Measurements from ENCODE around the gene POLA1. TPM values are rescaled to one million over a fixed set of nuclear protein-coding genes. Genes with fewer than 3 reads are reported as not detected.

Gene POLA1
- total and polyA plus RNA-seq, 2 of the 4 experiments (the other 2 are of a cell fraction), result 4.0 to 15.1 TPM

GRCh38 chrX:25022499-25023325 lies 329.0 kb downstream of the POLA1 start:
- H2AK5ac ChIP-seq (ENCODE audit: low read depth, low read length), result no peak overlapping the region
- no peak overlapping the region for H2BK15ac ChIP-seq (ENCODE audit: low read depth, low read length)
- no peak overlapping the region for H2BK5ac ChIP-seq (ENCODE audit: low read depth, low read length, poor library complexity, severe bottlenecking)
- H3K56ac ChIP-seq (ENCODE audit: extremely low read depth, insufficient read depth, low read length), result no peak overlapping the region
- no peak overlapping the region for H3K4me3 ChIP-seq (ENCODE audit: insufficient read depth, low read depth, low read length)
- no peak overlapping the region for H2BK120ac ChIP-seq (ENCODE audit: low read depth, low read length)
- H3K9ac ChIP-seq (ENCODE audit: low read depth, low read length), result no peak overlapping the region
- intact Hi-C loops (cut with micrococcal nuclease) (loop anchor here (10.0 kb wide), 1 partner anchor 268 kb away; no protein-coding TSS in a partner anchor), in situ Hi-C loops (cut with MboI; ENCODE audit: low sequenced_read_pairs) (no loop called here), dilution Hi-C loops (cut with HindIII; ENCODE audit: low sequenced_read_pairs, unreplicated experiment) (no loop called here)
- no peaks in the 10 kb centered on the region for H3K36me3 ChIP-seq (ENCODE audit: control insufficient read depth, insufficient read depth, low read length)
- H3K27me3 ChIP-seq (ENCODE audit: control insufficient read depth, insufficient read depth, low read length), result peaks cover 66% of the 10 kb centered on the region
- no peak overlapping the region for H3K14ac ChIP-seq (replicated peaks; ENCODE audit: low read depth, low read length)
- POLR2A ChIA-PET (ENCODE audit: unreplicated experiment), result no interaction called here
- no peak for TF ChIP-seq CHD1 (IDR thresholded peaks at IDR 0.05; ENCODE audit: low read depth, low read length)
- no peak for TF ChIP-seq RFX5 (IDR thresholded peaks at IDR 0.05; ENCODE audit: low read depth, low read length)
- no peak for TF ChIP-seq FOS (IDR thresholded peaks at IDR 0.05; ENCODE audit: low read depth, low read length)
- no peak for TF ChIP-seq MAFK (IDR thresholded peaks at IDR 0.05; ENCODE audit: low read depth, low read length)
- CTCF ChIA-PET, result interaction anchor here (0.6 to 0.8 kb wide), 2 partner anchors 218 to 298 kb away, joined by 3 to 4 read pairs; no protein-coding TSS in a partner anchor
- H3K9me3 ChIP-seq (ENCODE audit: control insufficient read depth, insufficient read depth, low read length), result no peaks in the 10 kb centered on the region; the same call in 1 of the 2 replicates
- DNase-seq, result no peak
- no peaks in the 10 kb centered on the region for H3K9me1 ChIP-seq (ENCODE audit: insufficient read depth, low read length)
- H2AK9ac ChIP-seq (replicated peaks; ENCODE audit: low read depth, low read length, poor library complexity), result no peak overlapping the region
- H3K4ac ChIP-seq (ENCODE audit: low read depth, low read length), result no peak overlapping the region
- no peak overlapping the region for H3K27ac ChIP-seq (ENCODE audit: insufficient read depth, low read length)
- H4K91ac ChIP-seq (ENCODE audit: insufficient read depth, low read depth, low read length), result no peak overlapping the region
- no peak overlapping the region for H3K23ac ChIP-seq (ENCODE audit: low read depth, low read length)
- H4K5ac ChIP-seq (ENCODE audit: low read depth, low read length), result no peak overlapping the region
- BruUV-seq (replicated peaks), result no TSS peak
- no peak overlapping the region for H3K4me2 ChIP-seq (ENCODE audit: low read depth, low read length)
- WGBS, 2 experiments (ENCODE audit: extremely low coverage in 2 of 2, insufficient read length in 1 of 2), result 10% methylated on average over 19 of the region's 59 CpGs; no CpG with 5 or more reads in 1 of the 2 experiments
- no peak overlapping the region for H2BK20ac ChIP-seq (ENCODE audit: low read depth, low read length)
- H3K79me1 ChIP-seq (ENCODE audit: low read depth in 1 of 2, low read length in 2 of 2), result no peaks in the 10 kb centered on the region
- H3K4me1 ChIP-seq (ENCODE audit: control insufficient read depth, insufficient read depth, low read length), result no peaks in the 10 kb centered on the region; the same call in 1 of the 2 replicates
- no peak overlapping the region for H3K18ac ChIP-seq (ENCODE audit: low read depth, low read length)
- H4K20me1 ChIP-seq (ENCODE audit: insufficient read depth, low read length), result no peaks in the 10 kb centered on the region
- no peak overlapping the region for H2AFZ ChIP-seq (replicated peaks; ENCODE audit: low read length, poor library complexity)
- ATAC-seq (ENCODE audit: low read depth), result no peak
- H4K8ac ChIP-seq (ENCODE audit: low read depth in 2 of 2, low read length in 2 of 2), result no peak overlapping the region

Data from IMR-90 (cell line).